ENCODE measurements around the gene ROR1.

The ROR1 gene

DNA sequence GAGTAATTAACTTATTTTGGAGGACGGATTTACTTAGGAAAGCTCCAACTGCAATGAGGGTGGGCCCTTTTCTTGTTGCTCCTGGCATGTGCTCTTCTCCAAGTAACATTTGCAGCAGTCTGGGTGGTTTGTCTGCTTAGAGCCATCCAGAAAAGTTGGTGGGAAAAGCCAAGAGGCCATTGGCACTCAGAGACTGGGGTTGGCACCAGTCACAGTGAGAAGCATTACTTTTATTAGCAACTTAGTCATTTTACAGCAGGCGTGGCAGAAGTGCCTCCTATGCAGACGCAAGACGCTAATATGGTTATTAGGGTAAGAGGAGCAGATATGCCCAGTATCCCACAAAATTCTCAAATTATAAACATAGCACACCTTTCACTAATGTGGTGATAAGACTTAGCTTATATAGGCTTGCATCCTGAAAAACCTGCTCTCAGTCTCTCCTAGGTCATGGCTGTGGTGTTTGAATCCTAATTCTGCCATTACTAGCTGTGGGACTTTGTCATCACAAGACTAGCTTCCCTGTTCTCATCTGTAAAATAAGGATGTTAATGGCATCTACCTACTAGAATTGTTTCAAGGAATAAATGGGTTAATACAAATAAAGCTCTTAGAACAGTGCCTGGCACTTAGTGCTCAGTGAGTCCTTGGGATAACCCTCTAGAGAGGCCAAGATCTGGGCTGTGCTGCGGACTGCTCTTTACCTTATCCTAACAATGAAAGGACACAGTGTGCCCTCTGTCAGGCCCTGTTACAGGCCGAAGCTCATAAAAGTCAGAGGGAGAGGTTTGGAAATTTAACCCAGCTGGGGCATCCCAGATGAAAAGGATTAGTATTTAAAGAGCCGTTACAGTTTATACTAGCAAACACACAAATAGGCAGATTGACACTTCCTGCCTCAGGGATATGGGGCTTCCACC, 154.6 kb downstream of the ROR1 start:
- no peak for DNase-seq

DNA sequence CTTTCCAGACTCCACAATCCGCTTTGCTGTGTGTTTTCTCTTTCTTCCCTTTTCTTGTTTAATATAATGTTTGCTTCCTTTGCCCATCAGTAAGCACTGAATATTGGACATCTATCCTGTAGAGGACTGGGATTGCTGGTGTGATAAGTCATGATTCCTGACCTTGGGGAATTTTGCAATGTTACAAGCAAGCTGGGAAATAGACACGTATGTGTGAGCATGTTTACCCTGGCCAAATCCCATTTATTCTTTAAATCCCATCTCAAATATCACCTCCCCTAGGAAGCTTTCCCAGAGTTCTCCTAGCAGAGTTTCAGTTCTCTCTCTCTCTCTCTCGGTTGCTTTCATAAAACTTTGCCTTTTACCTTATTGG, 155.3 kb downstream of the ROR1 start:
- DNase-seq: no peak

DNA sequence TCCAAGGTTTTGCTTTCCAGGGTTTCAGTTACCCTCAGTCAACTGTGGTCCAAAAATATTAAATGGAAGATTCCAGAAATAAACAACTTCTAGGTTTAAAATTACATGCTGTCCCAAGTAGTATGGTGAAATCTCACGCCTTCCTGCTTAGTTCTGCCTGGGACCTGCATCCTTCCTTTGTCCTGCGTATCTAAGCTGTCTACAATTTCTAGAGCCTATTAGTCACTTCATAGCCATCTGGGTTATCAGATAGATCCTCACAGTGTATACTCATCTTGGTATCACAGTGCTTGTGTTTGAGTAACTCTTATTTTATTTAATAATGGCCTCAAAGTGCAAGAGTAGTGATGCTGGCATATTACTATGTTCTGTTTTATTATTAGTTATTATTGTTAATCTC, 157.7 kb downstream of the ROR1 start:
- no peak for DNase-seq

DNA sequence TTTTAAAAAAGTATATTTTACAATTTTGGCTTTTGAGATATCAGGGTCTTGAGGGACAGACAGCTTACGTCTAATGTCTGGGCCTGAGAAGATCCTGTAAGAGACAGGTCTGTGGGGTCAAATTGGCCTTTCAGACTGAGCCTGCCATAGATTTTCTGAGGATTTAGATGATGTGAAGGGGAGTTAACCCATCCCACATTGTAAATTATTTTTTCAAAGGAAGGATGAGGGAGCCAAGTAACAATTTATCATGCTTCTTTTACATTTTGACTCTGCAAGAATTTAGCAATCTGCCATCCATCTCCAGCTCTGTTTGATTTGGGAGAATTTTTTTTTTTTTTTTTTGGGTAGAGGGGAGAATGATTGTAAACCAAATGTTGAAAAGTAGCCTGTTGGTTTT, 160.9 kb downstream of the ROR1 start:
- DNase-seq: no peak

DNA sequence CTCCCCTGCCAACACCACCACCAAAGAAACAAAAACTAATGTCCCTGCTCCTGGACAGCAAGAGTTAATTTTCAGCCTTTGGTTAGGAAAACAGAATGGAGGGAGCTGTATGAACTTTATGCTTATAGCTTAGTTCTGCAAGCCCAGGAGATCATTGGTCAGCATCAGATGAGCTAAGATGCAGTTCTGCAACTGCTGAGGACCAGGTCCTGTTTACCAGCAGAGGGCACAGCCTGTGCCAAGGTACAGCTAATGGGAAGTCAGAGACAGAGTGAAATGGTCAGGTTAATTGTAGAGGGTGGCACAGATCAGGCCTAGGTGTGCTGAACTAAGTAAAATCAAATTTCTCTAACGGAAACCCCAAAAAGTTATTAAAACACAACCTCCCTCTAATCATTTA, 161.3 kb downstream of the ROR1 start:
- peak in 1 of 51 donors; percentile 7 for DNase-seq

- DNase-seq: no peak
These were observed 161.7 kb downstream of the ROR1 start for GRCh38 chr1:63935553-63935952.

DNA sequence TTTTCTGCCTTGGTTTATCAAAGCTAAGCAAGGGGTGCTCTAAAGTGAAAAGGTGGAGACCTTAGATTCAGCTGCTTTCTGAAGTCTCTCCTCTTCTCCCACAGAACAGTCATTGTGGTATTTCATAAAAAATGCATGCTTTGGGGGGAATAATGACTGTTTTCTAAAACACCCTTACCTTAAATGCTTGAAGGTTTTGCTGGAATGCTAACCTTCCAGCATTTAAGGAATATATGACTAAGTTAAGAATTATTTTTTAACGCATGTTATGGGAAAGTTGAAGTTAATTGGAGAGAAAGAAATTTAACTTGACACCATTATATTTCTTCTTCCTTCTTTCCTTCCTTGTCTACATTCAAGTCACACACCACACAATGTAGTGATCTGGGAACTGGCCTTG, 162.5 kb downstream of the ROR1 start:
- no peak for DNase-seq

DNA sequence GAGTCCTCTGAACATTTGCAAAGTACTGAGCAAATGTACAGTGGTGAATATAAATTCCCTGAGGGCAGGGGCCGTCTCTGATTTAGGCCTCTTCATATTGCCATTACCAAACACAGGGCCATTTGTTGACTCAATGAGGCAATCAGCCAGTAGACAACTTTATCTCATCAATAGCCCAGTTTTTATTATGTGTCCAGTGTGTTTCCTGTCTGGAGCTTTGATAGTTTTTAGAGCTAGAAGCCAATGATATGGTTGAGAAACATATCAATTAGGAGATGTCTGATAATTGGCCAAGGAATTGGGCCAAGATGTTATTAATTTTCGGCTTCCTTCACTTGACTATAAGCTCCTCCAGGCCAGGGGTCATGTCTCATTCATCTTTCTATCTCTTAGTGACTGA, 163.0 kb downstream of the ROR1 start:
- no peak for DNase-seq

DNA sequence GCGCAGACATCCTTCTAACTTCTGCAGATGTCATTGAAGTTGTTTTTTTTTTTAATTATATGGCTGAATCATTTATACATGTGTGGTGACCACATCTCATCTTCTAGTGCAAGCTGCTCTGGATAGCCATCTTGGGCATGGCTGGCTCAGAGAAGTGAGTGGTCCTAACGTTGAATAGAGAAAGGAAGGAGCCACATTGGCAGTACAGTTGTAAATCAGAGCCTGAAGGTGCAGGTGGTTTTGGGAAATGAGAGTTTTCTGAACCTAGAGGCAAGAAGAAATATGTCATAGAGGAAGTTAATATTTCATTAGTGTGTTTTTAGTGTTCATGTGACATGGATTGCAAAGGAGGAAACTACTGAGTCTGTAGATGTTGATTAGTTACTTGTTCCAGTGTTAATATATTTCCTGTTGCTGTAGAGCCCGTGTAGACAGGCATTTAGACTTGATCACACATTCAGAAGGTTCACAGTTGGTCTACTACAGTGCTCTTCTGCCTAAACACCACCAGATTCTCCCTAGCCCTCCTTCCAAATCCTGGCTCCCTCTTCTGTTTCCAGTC, 163.7 kb downstream of the ROR1 start:
- no peak for DNase-seq

- DNase-seq: no peak
These were observed 166.6 kb downstream of the ROR1 start for GRCh38 chr1:63940440-63940839.

DNA sequence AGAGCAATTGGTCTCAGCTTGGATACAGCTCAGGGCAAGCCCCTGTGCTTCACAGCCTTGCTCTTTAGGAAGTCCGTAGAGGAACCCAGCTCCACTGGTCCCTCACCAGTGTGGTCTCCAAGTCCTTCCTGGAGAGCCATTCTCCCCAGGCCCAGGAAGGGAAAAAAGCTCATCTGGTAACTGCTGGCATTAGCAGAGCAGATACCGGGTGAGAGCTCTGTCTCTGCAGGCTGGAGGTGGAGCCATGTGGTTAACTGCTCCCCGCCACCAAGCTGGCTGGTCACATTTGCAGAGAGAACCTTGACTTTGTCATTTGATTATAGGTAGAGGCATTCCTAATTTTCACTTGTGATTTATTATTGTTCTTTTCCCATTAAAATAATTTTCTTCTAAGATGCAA, 169.6 kb downstream of the ROR1 start:
- no peak for DNase-seq

- no peak for DNase-seq
These were observed 172.1 kb downstream of the ROR1 start for GRCh38 chr1:63945943-63946342.

GRCh38 chr1:63946866-63947491, 173.2 kb downstream of the ROR1 start:
- DNase-seq: no peak

DNA sequence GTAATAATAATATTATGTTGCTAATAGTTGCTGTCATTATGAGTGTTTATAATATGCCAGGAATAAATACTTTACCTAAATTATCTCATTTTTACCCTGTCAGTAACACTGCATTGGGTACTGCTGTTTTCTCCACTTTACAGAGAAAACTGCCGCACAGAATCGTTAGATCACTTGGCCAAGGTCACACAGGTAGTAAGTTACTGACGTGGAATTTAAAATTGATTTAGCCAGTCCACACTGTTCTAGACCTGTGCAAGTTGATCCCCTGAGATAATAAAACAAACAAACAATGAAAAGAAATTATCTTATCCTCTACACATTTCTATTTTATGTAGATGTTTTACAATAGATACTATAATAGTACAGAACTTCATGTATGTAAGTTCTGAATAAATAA, 174.1 kb downstream of the ROR1 start:
- DNase-seq: no peak

DNA sequence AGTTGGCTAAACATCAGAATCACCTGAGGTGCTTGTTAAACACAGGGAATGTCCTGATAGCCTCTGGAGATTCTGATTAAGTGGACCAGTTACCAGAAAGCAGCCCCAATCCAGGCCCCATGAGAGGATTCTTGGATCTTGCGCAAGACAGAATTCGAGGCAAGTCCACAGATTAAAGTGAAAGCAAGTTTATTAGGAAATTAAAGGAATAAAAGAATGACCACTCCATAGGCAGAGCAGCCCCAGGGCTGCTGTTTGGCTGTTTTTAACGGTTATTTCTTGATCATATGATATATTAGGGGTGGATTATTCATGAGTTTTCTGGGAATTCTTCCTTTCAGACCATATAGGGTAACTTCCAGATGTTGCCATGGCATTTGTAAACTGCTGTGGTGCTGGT, 176.2 kb downstream of the ROR1 start:
- no peak for DNase-seq

- DNase-seq: no peak
These were observed 177.5 kb downstream of the ROR1 start for GRCh38 chr1:63951059-63951946.

GRCh38 chr1:63954187-63954586, 180.4 kb downstream of the ROR1 start:
- DNase-seq: no peak

DNA sequence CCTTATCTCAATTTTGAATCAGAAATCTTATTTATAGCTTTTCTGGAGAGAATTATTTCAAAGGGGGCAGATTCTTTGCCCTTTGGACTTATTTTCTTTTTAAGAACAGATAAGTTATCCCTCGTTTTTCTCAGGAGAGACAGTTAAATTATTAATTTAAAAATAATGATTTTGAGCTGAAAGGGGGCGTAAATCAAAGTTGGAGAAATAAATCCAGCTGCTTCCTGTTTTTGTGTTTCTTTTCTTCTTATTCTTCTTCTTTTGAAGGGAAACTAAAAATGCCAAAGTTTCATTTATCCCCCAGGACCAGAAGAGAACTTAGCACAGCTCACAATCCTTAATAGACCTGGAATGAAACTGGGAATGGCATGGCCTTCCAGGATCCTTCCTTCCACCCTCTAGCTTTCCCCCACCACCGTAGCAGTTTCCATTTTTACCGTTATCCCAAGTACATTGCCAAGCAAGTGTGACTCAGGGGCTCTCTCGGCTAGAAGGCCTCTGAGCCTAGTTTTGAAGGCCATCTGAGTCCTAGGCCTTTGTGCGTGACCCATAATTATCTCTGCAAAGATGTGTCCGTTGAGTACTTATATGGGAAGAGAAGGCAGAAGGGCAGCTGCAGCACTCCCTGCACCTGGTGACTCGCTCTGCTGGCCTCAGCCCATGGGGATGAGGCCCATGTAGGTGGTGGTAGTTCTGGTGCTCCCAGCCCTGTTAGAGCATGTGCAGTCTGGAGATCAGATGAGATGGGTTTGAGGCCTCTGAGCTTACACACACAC, 181.7 kb downstream of the ROR1 start:
- DNase-seq: no peak

DNA sequence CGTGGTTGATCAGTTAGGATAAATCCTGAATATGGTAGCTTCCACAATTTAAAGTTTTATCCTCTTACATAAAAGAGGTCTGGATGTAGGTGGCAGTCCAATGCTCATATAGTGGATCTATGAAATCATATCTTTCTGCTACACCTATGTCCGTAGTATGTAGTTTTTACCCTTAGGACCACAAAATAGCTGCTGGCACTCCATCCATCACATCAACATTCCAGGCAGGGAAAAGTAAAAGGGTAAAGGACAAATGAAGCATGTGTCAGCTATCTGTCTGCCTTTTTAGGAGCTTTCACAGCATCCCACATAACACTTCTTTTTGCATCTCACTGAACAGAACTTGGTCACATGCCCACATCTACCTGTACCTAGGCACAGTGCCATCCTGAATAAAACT, 184.7 kb downstream of the ROR1 start:
- no peak for DNase-seq

GRCh38 chr1:63960326-63960725, 186.5 kb downstream of the ROR1 start:
- DNase-seq: no peak

GRCh38 chr1:63966016-63966415, 192.2 kb downstream of the ROR1 start:
- DNase-seq: no peak
